Measurements from ENCODE around the gene GSTT2. TPM values are rescaled to one million over a fixed set of nuclear protein-coding genes. Genes with fewer than 3 reads are reported as not detected.
"Not testable (repeated sequence)": the region's sequence is repeated elsewhere in the genome, so short reads cannot be mapped to it uniquely, and the experiment has no call there.

Gene GSTT2
- 0.20 TPM in 1 of 2 replicates, not detected in the other for total RNA-seq

GRCh38 chr22:23979557-23980240 lies at the start of gene GSTT2:
TSS of gene GSTT2 (plus strand) at chr22:23980134.
- DNase-seq (ENCODE audit: low read depth) = not testable (repeated sequence)

- no peak for DNase-seq (ENCODE audit: low read depth)
These were observed 41.5 kb upstream of the GSTT2 start for GRCh38 chr22:23938328-23939016.

- DNase-seq (ENCODE audit: low read depth) = no peak
These were observed 40.9 kb upstream of the GSTT2 start for GRCh38 chr22:23939017-23939357.

- not testable (repeated sequence) for DNase-seq (ENCODE audit: low read depth)
These were observed 39.8 kb upstream of the GSTT2 start for GRCh38 chr22:23940166-23940565.

- DNase-seq (ENCODE audit: low read depth) = not testable (repeated sequence)
These were observed 32.5 kb upstream of the GSTT2 start for GRCh38 chr22:23947391-23947790.

GRCh38 chr22:23949764-23950163 lies 30.2 kb upstream of the GSTT2 start:
- DNase-seq (ENCODE audit: low read depth) = not testable (repeated sequence)

GRCh38 chr22:23951383-23951782 lies 28.6 kb upstream of the GSTT2 start:
- peak; percentile 16 for DNase-seq (ENCODE audit: low read depth)

- not testable (repeated sequence) for DNase-seq (ENCODE audit: low read depth)
These were observed 27.0 kb upstream of the GSTT2 start for GRCh38 chr22:23952794-23953405.

- DNase-seq (ENCODE audit: low read depth) = not testable (repeated sequence)
These were observed 26.4 kb upstream of the GSTT2 start for GRCh38 chr22:23953485-23953884.

- DNase-seq (ENCODE audit: low read depth) = not testable (repeated sequence)
These were observed 25.5 kb upstream of the GSTT2 start for GRCh38 chr22:23954193-23954990.

- not testable (repeated sequence) for DNase-seq (ENCODE audit: low read depth)
These were observed 25.0 kb upstream of the GSTT2 start for GRCh38 chr22:23954991-23955305.

- DNase-seq (ENCODE audit: low read depth) = not testable (repeated sequence)
These were observed 24.0 kb upstream of the GSTT2 start for GRCh38 chr22:23955886-23956285.

- peak; percentile 52 for DNase-seq (ENCODE audit: low read depth)
These were observed 23.5 kb upstream of the GSTT2 start for GRCh38 chr22:23956301-23956900.

GRCh38 chr22:23961084-23961771 lies 18.7 kb upstream of the GSTT2 start, which contains the start of gene GSTT2B:
TSS of gene GSTT2B (minus strand) at chr22:23961195. CDS start at chr22:23961131, 64 bp downstream.
- DNase-seq (ENCODE audit: low read depth) = not testable (repeated sequence)

- DNase-seq (ENCODE audit: low read depth) = not testable (repeated sequence)
These were observed 13.8 kb upstream of the GSTT2 start for GRCh38 chr22:23966094-23966493.

- DNase-seq (ENCODE audit: low read depth) = not testable (repeated sequence)
These were observed 13.4 kb upstream of the GSTT2 start, which contains the start of gene DDTL for GRCh38 chr22:23966568-23966967. TSS of gene DDTL (plus strand) at chr22:23966888. CDS start at chr22:23966915, 27 bp downstream.

- no peak for DNase-seq (ENCODE audit: low read depth)
These were observed 10.9 kb upstream of the GSTT2 start for GRCh38 chr22:23969071-23969470.

GRCh38 chr22:23970201-23970641 lies 9.7 kb upstream of the GSTT2 start:
- no peak for DNase-seq (ENCODE audit: low read depth)

- no peak for DNase-seq (ENCODE audit: low read depth)
These were observed 9.0 kb upstream of the GSTT2 start for GRCh38 chr22:23970816-23971486.

GRCh38 chr22:23971927-23972326 lies 8.0 kb upstream of the GSTT2 start:
- not testable (repeated sequence) for DNase-seq (ENCODE audit: low read depth)

Data from renal cortical epithelial cell (primary cell).